OCI-LY3 (cell line): ENCODE results near the gene GNAL.

Source experiments
- EZH2phosphoT487 ChIP-seq: fragments of 200-600 bp; shearing (Covaris generic); IDR thresholded peaks from 2 replicates; pipeline ENCODE4 v1.6.1; 2018; ENCODE audit warnings: antibody characterized with exemption, mixed run types, low read depth
- TF ChIP-seq, protein P1 (sequence below): fragments of 200-600, 300-600 bp; sonication (generic); IDR thresholded peaks from 2 replicates; pipeline ENCODE4 v1.5.1; 2014; ENCODE audit warnings: antibody characterized with exemption, low read length, low read depth

DNA sequence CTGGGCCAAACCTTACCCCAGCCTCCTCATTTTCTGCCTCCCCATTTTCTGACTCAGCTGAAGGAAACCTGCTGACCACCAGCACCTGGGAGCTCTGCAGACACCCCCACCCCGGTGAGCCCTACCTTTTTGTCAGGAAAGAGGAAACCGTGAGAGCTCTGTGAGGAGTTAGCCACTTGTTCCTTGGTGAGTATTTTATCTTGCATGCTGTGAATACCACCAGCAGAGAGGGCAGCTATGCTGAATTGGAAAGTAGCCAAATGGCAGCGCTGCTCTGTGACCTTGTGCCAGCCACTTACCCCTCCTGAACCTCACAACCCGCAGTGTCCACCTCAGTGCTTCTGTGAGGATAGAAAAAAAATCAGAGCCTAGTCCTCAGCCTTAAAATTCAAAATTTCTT is 216.5 kb downstream of the GNAL start:
- TF ChIP-seq, protein P1, sequence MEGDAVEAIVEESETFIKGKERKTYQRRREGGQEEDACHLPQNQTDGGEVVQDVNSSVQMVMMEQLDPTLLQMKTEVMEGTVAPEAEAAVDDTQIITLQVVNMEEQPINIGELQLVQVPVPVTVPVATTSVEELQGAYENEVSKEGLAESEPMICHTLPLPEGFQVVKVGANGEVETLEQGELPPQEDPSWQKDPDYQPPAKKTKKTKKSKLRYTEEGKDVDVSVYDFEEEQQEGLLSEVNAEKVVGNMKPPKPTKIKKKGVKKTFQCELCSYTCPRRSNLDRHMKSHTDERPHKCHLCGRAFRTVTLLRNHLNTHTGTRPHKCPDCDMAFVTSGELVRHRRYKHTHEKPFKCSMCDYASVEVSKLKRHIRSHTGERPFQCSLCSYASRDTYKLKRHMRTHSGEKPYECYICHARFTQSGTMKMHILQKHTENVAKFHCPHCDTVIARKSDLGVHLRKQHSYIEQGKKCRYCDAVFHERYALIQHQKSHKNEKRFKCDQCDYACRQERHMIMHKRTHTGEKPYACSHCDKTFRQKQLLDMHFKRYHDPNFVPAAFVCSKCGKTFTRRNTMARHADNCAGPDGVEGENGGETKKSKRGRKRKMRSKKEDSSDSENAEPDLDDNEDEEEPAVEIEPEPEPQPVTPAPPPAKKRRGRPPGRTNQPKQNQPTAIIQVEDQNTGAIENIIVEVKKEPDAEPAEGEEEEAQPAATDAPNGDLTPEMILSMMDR: no peak
- TF ChIP-seq EZH2phosphoT487: no peak
